NCI-H526 treated with DMSO at 0.1 percent for 48 hours (cell line): Measurements from ENCODE around the gene TM4SF1.

Source experiments
- DNase-seq: peaks from one replicate; lab custom pipeline; 2025; lab: John Stamatoyannopoulos, UW

Gene TM4SF1

GRCh38 chr3:149377408-149378364 lies at the start of gene TM4SF1:
Gene TM4SF1 (minus strand): TSS chr3:149377649. CDS start chr3:149377547, 102 bp downstream.
- no peak for DNase-seq

DNA sequence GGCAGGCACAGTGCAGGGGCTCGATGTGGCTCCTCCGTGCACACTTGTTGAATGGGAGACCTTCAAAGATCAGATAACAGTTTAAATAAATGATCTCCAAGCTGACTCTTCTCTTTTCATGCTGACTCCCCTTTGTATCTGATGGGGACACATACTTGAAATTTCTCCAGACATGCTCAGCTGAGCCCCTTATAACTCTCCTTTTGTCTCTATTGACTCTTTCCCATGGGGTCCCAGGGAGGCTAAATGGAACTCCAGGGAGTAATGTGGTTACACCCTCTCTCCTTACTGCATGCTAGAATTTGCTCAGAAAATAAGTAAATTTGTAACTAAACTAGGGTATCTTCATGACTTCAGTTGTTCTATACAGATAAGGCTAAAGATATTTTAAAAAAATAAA lies 48.9 kb upstream of the TM4SF1 start:
- no peak for DNase-seq

- DNase-seq, result peak; percentile 22
Measured at GRCh38 chr3:149424918-149425317, 47.5 kb upstream of the TM4SF1 start.

GRCh38 chr3:149421764-149422163 lies 44.3 kb upstream of the TM4SF1 start:
- DNase-seq, result no peak

GRCh38 chr3:149419816-149420215 lies 42.4 kb upstream of the TM4SF1 start:
- DNase-seq, result no peak

GRCh38 chr3:149417727-149418126 lies 40.3 kb upstream of the TM4SF1 start:
- no peak for DNase-seq

- DNase-seq, result peak; percentile 82
Measured at GRCh38 chr3:149417174-149417573, 39.7 kb upstream of the TM4SF1 start.

DNA sequence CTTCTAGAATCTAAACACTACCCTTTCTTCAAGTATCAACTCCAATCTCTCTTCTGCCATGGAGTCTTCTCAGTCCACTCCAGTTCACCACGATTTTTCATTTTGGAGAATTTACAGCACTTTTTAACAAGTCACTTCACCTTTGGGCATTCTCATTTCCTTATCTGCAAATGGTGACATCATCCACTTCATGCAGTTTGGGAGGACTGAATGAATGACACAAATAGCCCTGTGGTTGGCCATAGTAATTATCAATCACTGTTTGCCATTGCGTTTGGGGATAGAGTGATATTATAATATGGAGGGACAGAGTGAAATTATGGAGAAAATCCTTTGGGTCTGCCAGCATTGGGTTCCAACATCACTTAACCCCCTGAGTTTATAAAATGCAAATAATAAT lies 38.0 kb upstream of the TM4SF1 start:
- no peak for DNase-seq

- no peak for DNase-seq
Measured at GRCh38 chr3:149414557-149415231, 37.2 kb upstream of the TM4SF1 start.

- DNase-seq, result no peak
Measured at GRCh38 chr3:149411583-149411982, 34.1 kb upstream of the TM4SF1 start.

GRCh38 chr3:149409351-149409750 lies 31.9 kb upstream of the TM4SF1 start:
- no peak for DNase-seq

- no peak for DNase-seq
Measured at GRCh38 chr3:149407898-149408297, 30.4 kb upstream of the TM4SF1 start.

GRCh38 chr3:149406244-149406752 lies 28.8 kb upstream of the TM4SF1 start:
- DNase-seq, result no peak

GRCh38 chr3:149403443-149403842 lies 26.0 kb upstream of the TM4SF1 start:
- DNase-seq, result no peak

DNA sequence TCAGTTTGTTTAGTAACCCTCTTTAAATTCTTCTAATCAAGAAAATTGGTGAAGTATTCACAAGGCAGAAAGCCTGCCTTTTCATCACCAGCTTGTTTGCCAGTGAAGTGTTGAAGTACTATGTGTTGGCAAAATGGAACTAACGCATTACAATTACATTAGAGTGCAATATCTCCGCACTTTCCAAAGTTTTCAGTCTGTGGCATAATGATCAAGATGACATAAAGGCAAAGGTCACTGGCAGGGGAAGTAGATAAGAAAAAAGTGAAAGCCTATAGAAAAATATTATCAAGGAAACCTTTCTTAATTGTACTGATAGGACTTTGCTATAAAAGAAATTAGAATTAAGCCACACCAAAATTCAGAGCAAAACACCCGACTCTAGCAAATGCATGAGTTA lies 25.0 kb upstream of the TM4SF1 start:
- DNase-seq, result no peak

GRCh38 chr3:149401926-149402310 lies 24.5 kb upstream of the TM4SF1 start:
- no peak for DNase-seq

DNA sequence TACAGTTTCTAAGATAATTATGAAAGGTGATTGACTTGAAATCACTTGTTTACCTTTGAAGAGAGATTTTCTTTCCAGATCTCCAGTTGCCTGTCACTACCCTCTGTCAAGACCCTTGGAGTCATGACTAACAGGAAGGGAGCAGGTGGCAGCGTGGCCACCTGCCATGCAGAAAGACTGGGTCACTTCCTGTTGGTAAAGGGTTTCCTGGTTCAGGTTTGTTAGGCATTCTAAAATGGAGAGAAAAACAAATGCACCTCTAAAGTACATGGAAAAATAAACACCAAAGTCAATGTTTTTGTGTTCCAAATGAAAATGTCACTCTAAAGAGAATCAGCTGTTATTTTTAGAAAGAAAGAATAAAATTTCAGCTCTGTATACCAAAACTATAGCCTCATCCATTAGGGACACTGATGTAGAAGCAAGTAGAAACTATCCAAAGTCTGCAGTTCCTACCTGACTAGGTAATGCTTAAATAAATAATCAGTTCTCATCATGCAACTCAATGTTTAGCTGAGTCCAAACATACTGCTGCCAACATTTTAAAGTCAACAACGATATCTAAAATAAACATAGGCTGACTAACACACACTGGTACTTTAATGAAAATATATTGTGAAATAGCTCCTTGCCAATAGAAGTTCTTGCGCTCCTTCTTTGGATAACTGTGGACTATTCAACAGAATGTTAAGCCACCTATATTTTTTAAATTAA lies 23.9 kb upstream of the TM4SF1 start:
- DNase-seq, result no peak

DNA sequence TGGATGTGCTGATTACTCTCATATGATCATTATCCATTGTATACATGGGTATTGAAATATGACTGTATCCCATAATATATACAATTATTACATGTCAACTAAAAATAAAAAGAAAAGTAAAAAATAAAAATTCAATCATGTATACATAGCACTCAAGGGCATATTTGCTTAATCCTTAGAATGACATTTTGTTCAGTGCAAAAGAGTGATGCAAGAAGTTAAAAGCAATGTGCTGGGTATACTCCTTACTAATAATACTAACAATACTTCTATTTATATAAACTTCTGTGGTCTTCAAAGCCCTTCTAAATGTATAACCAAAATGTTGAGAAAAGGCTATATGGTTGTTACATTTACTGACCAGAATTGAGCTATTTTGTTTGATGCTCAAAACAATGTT lies 23.2 kb upstream of the TM4SF1 start:
- no peak for DNase-seq

- DNase-seq, result no peak
Measured at GRCh38 chr3:149398296-149398695, 20.8 kb upstream of the TM4SF1 start.

DNA sequence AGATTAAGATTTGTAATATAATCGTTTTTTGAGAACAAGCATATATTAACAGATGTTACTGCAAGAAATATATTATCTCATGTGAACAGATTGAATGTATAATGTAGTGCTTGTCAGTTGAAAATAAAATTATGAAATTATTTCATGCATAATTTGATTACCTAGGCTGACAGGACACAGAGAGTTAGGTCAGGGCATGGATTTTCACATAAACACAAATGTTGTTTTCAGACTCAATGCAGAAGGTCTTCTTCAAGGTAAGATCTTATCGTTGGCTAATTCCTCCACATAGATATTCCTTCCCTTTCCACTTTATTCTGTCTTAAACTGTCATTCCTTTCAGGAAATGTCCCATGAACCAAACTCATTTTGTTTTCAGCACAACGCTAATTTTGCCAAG lies 20.1 kb upstream of the TM4SF1 start:
- DNase-seq, result no peak

- no peak for DNase-seq
Measured at GRCh38 chr3:149396476-149396875, 19.0 kb upstream of the TM4SF1 start.
